H1 (cell line): Measurements from ENCODE around the gene PCP4. TPM values are rescaled to one million over a fixed set of nuclear protein-coding genes. Genes with fewer than 3 reads are reported as not detected.

Experiments used
- CBX8 ChIP-seq: fragments of 300-800, 300-1000 bp; sonication (generic); IDR thresholded peaks from 2 replicates; pipeline ENCODE4 v1.7.1; 2016; ENCODE audit warnings: low read depth, low read length, borderline replicate concordance
- USF2 ChIP-seq: IDR thresholded peaks from 2 replicates; pipeline ENCODE4 v1.6.1; 2011; ENCODE audit warnings: low read length, improper control_type of control experiment
- YY1 ChIP-seq: IDR thresholded peaks from 2 replicates; pipeline ENCODE4 v1.6.1; 2011; ENCODE audit warnings: low read depth, mild to moderate bottlenecking, low read length
- polyA plus RNA-seq, 7 experiments: library from polyadenylated mRNA; depleted of rRNA in 3 of 7; stranded (reverse) in 5 of 7; unstranded in 2 of 7; fragments of >200 nt in 5 of 7; fragments of 200-250 nt in 2 of 7; gene quantifications; 1 replicate in 5 of 7; 2 replicates in 1 of 7; 4 replicates in 1 of 7; pipeline versions ENCODE4 v1.2.1 to v1.2.3, GENCODE V29; 2011 to 2013; ENCODE audit warnings: missing spikeins in 2 of 7, mixed read lengths in 2 of 7
- total RNA-seq: library from RNA; stranded (reverse); fragmentation: NEBNext Ultra II Directional; extraction: Animal tissue kit (Norgen Biotek cat#: 25700); gene quantifications from 2 replicates; pipeline ENCODE4 v1.2.1, GENCODE V29; 2021

Gene PCP4
- total and polyA plus RNA-seq, 2 of the 8 experiments (the other 6 are each of a cell fraction or from before 2014, with no cell fraction given) = 1.8 to 2.4 TPM

- TF ChIP-seq CBX8 (no peak), USF2 (no peak), YY1 (no peak)
Observed at GRCh38 chr21:39852021-39852721, 15.1 kb upstream of the PCP4 start (continued).
